Nephron progenitor cell (in vitro differentiated cells): Measurements from ENCODE around the gene IRX4.

Experiments used
- DNase-seq: peaks from one replicate; pipeline ENCODE4 v3.0.0; 2021
- H3K27ac Mint-ChIP-seq: 2 replicates; pipeline ENCODE4 v1.8.0; 2021; ENCODE audit warnings: mild to moderate bottlenecking, moderate library complexity, mixed read lengths
- H3K27me3 Mint-ChIP-seq: 2 replicates; pipeline ENCODE4 v1.8.0; 2021; ENCODE audit warnings: mild to moderate bottlenecking, low read depth, mixed read lengths; ENCODE audit not compliant: poor library complexity
- H3K36me3 Mint-ChIP-seq: 2 replicates; pipeline ENCODE4 v1.8.0; 2021; ENCODE audit warnings: low read depth, mixed read lengths
- H3K4me1 Mint-ChIP-seq: 2 replicates; pipeline ENCODE4 v1.8.0; 2021; ENCODE audit warnings: mixed read lengths
- H3K4me3 Mint-ChIP-seq: 2 replicates; pipeline ENCODE4 v1.8.0; 2021; ENCODE audit warnings: mild to moderate bottlenecking, moderate library complexity, mixed read lengths
- H3K9me3 Mint-ChIP-seq: 2 replicates; pipeline ENCODE4 v1.8.0; 2021; ENCODE audit warnings: mild to moderate bottlenecking, moderate library complexity, mixed read lengths
- TF ChIP-seq, protein P1 (sequence below): fragments of 200-600 bp; sonication (generic); IDR thresholded peaks from 2 replicates; pipeline ENCODE4 v1.5.0; 2021; ENCODE audit warnings: antibody characterized with exemption

IRX4 gene

DNA sequence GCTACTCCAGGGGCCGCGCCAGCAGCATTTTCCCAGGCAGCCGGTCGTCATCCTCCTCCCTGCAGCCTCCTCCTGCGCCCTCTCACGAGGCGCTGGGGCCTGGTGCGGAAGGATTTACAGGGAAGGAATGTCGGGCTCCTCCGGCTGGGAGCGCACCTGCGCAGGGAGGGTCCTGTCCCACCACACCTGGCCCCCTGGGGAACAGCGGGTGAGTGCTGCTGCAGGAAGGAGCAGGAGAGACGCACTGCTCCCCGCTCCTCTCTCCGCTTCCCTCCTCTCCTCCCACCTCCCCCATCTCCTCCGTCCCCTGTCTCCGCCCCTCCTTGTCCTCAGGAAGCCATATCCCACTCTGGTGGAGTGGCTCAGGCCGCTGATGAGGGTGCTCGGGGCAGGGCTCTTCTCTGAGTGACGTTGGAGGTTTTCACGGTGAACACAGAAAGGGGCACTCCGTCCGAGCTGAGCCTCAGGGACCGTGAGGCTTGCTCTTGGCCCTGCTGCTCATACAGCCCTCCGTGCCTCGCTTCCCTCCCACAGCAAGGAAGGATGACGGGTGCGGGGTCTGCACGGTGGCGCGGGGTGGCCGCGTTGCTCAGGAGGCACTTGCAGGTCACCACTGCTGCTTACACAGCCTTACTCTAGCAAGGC is 31.3 kb downstream of the IRX4 start:
- H3K27me3 Mint-ChIP-seq, result peaks cover 83% of the 10 kb centered on the region
- no peaks in the 10 kb centered on the region for H3K9me3 Mint-ChIP-seq
- no peaks in the 10 kb centered on the region for H3K36me3 Mint-ChIP-seq
- H3K4me3 Mint-ChIP-seq, result peak overlapping the region; percentile 74
- TF ChIP-seq, protein P1, sequence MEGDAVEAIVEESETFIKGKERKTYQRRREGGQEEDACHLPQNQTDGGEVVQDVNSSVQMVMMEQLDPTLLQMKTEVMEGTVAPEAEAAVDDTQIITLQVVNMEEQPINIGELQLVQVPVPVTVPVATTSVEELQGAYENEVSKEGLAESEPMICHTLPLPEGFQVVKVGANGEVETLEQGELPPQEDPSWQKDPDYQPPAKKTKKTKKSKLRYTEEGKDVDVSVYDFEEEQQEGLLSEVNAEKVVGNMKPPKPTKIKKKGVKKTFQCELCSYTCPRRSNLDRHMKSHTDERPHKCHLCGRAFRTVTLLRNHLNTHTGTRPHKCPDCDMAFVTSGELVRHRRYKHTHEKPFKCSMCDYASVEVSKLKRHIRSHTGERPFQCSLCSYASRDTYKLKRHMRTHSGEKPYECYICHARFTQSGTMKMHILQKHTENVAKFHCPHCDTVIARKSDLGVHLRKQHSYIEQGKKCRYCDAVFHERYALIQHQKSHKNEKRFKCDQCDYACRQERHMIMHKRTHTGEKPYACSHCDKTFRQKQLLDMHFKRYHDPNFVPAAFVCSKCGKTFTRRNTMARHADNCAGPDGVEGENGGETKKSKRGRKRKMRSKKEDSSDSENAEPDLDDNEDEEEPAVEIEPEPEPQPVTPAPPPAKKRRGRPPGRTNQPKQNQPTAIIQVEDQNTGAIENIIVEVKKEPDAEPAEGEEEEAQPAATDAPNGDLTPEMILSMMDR, result no peak
- peak; percentile 38 for DNase-seq
- H3K27ac Mint-ChIP-seq, result no peak overlapping the region
- H3K4me1 Mint-ChIP-seq, result peaks cover 54% of the 10 kb centered on the region

- no peaks in the 10 kb centered on the region for H3K36me3 Mint-ChIP-seq
- H3K27me3 Mint-ChIP-seq, result peaks cover 80% of the 10 kb centered on the region
- no peaks in the 10 kb centered on the region for H3K9me3 Mint-ChIP-seq
- H3K4me3 Mint-ChIP-seq, result peak overlapping the region; percentile 74
- H3K4me1 Mint-ChIP-seq, result peaks cover 47% of the 10 kb centered on the region
- TF ChIP-seq, protein P1, result no peak
- no peak for DNase-seq
- H3K27ac Mint-ChIP-seq, result no peak overlapping the region
Observed at GRCh38 chr5:1850324-1851154, 32.2 kb downstream of the IRX4 start.

- no peaks in the 10 kb centered on the region for H3K9me3 Mint-ChIP-seq
- DNase-seq, result no peak
Observed at GRCh38 chr5:1847611-1848010, 35.1 kb downstream of the IRX4 start.

DNA sequence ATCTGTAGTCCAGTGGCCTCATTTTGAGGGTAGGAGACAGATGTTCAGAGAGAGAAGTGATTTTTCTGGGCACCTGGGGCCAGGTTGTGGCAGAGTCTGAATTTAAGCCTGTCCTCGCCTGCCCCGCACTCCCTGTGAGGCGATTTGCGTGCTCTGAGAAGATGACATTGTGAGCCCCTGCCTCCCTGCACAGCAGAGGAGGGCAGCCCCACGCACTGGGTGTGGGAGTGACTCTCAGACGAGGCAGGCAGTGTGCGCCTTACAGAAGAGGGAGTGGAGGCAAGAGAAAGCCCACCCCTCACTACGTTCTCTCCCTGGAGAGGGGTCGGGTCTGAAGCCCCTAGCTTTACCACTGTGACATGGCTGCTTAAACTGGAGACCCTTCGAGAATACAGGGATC is 35.7 kb downstream of the IRX4 start:
- Mint-ChIP-seq H3K36me3 (no peaks in the 10 kb centered on the region), H3K27ac (peak overlapping the region; percentile 51), H3K4me1 (peaks cover 37% of the 10 kb centered on the region), H3K27me3 (peaks cover 56% of the 10 kb centered on the region), H3K9me3 (no peaks in the 10 kb centered on the region), H3K4me3 (no peak overlapping the region)
- TF ChIP-seq, protein P1, result no peak
- DNase-seq, result no peak

More at GRCh38 chr5:1847611-1848010, 35.1 kb downstream of the IRX4 start:
- Mint-ChIP-seq H3K27ac (no peak overlapping the region), H3K4me3 (no peak overlapping the region), H3K4me1 (peaks cover 32% of the 10 kb centered on the region), H3K27me3 (peaks cover 60% of the 10 kb centered on the region), H3K36me3 (no peaks in the 10 kb centered on the region)
- TF ChIP-seq, protein P1, result no peak

- no peaks in the 10 kb centered on the region for H3K9me3 Mint-ChIP-seq
- DNase-seq, result no peak
- TF ChIP-seq, protein P1, result no peak
- H3K4me1 Mint-ChIP-seq, result peaks cover 36% of the 10 kb centered on the region
- H3K27ac Mint-ChIP-seq, result peak overlapping the region; percentile 51
- no peaks in the 10 kb centered on the region for H3K36me3 Mint-ChIP-seq
- H3K27me3 Mint-ChIP-seq, result peaks cover 51% of the 10 kb centered on the region
- H3K4me3 Mint-ChIP-seq, result no peak overlapping the region
Observed at GRCh38 chr5:1846583-1846982, 36.1 kb downstream of the IRX4 start.
